AG04449 (cell line): Measurements from ENCODE around the gene TIGD1.

Source experiments
- CTCF ChIA-PET: fragments of 350-600 bp; formaldehyde crosslinking; extraction: SDS; loops from one replicate; lab custom pipeline; 2021; ENCODE audit warnings: antibody characterized with exemption; lab: Yijun Ruan, JAX
- POLR2A ChIA-PET: fragments of 400-600, 350-600 bp; formaldehyde crosslinking; extraction: SDS; loops from one replicate; lab custom pipeline; 2020; ENCODE audit warnings: antibody characterized with exemption, inconsistent platforms; lab: Yijun Ruan, JAX
- DNase-seq: peaks from one replicate; pipeline ENCODE4 v3.0.0-alpha.2; 2010; ENCODE audit warnings: low read depth, low spot score
- H3K4me3 ChIP-seq: 2 replicates; pipeline ENCODE4 v1.5.1; 2011; ENCODE audit warnings: low read depth, mild to moderate bottlenecking, control low read depth, low read length
- TF ChIP-seq, protein P1 (sequence below): IDR thresholded peaks from one replicate; pipeline ENCODE4 v1.5.1; 2011; ENCODE audit warnings: mild to moderate bottlenecking, moderate library complexity, low read length, control low read depth, inconsistent platforms; ENCODE audit not compliant: insufficient read depth; ENCODE audit errors: missing control alignments

Gene TIGD1

DNA sequence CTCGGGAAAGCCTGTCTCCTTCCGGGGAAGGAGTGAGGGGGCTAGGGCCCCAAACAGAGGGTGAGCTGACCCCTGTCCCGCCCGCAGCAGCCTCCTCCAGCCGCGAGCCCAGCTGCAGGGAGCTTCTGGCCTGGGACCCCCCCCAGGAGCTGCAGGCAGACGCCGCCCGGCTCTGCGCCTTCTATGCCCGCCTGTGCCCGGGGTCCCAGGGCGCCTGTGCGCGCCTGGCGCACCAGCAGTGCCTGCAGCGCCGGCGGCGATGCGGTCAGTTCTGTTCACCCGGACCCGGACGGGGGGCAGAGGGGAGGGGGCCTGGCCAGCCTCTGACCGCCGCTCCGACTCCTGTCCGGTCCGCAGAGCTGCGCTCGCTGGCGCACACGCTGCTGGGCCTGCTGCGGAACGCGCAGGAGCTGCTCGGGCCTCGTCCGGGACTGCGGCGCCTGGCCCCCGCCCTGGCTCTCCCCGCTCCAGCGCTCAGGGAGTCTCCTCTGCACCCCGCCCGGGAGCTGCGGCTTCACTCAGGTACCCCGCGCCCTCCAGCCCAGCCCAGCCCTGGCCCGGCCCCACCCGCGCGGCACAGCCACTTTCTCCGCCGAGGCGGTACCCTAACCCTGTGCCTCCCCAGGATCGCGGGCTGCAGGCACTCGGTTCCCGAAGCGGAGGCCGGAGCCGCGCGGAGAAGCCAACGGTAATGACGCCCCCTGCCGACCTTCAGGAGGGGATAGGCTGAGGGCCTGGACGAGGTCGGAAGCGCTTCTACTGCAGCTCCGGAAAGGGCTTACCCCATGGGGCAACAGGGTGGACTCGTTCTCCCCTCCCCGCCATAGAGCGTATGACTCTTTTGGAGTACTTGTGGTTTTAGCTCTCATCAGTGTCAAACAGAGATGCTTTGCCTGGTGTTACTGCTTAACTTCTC lies 26.4 kb downstream of the TIGD1 start:
- POLR2A ChIA-PET, result no interaction called here
- no peak overlapping the region for H3K4me3 ChIP-seq
- TF ChIP-seq, protein P1, sequence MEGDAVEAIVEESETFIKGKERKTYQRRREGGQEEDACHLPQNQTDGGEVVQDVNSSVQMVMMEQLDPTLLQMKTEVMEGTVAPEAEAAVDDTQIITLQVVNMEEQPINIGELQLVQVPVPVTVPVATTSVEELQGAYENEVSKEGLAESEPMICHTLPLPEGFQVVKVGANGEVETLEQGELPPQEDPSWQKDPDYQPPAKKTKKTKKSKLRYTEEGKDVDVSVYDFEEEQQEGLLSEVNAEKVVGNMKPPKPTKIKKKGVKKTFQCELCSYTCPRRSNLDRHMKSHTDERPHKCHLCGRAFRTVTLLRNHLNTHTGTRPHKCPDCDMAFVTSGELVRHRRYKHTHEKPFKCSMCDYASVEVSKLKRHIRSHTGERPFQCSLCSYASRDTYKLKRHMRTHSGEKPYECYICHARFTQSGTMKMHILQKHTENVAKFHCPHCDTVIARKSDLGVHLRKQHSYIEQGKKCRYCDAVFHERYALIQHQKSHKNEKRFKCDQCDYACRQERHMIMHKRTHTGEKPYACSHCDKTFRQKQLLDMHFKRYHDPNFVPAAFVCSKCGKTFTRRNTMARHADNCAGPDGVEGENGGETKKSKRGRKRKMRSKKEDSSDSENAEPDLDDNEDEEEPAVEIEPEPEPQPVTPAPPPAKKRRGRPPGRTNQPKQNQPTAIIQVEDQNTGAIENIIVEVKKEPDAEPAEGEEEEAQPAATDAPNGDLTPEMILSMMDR, result peak; percentile 15
- CTCF ChIA-PET, result interaction anchor here (0.7 to 5.5 kb wide), 12 partner anchors 9 to 625 kb away, joined by 3 to 41 read pairs (median 4); partner anchors contain the start of genes CHRNG, EIF4E2 and TIGD1
- DNase-seq, result no peak

DNA sequence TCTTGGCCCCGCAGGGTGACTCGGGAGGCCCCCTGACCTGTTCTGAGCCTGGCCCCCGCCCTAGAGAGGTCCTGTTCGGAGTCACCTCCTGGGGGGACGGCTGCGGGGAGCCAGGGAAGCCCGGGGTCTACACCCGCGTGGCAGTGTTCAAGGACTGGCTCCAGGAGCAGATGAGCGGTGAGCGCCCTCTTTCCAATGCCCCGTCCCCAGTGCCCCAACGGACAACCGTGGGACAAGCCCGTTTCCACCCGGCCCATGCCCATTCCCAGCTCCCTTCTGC lies 27.0 kb downstream of the TIGD1 start:
- TF ChIP-seq, protein P1, result no peak
- H3K4me3 ChIP-seq, result no peak overlapping the region
- POLR2A ChIA-PET, result no interaction called here
- CTCF ChIA-PET, result interaction anchor here (0.7 to 5.5 kb wide), 10 partner anchors 12 to 624 kb away, joined by 3 to 41 read pairs (median 4); partner anchors contain the start of genes CHRNG, EIF4E2 and TIGD1
- no peak for DNase-seq

DNA sequence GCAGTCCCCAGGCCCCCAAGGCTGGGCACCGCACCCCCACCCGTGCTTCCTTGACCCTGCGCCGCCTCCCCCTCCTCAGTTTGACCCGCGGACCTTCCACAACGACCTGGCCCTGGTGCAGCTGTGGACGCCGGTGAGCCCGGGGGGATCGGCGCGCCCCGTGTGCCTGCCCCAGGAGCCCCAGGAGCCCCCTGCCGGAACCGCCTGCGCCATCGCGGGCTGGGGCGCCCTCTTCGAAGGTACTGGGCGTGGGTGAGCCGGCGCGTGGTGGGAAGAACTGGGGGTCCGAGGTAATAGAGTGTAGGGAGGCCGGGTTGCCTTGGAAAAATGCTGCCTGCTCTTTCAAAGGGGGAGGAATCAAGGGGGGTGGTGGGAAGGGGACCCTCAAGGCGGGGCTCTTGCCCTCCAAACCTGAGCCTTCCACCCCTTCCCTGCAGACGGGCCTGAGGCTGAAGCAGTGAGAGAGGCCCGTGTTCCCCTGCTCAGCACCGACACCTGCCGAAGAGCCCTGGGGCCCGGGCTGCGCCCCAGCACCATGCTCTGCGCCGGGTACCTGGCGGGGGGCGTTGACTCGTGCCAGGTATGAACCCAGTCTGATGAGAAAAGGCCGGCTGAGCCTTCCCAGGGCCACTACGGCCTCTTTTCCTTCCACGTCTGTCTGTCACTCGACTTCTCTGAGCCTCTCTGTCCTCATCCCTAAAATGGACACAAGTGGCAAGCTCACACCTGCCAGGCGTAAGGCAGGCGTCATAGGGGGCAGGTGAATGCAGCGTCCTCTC lies 27.5 kb downstream of the TIGD1 start:
- CTCF ChIA-PET, result interaction anchor here (0.9 to 5.5 kb wide), 18 partner anchors 10 to 895 kb away, joined by 3 to 41 read pairs (median 6); partner anchors contain the start of gene CHRNG
- POLR2A ChIA-PET, result no interaction called here

DNA sequence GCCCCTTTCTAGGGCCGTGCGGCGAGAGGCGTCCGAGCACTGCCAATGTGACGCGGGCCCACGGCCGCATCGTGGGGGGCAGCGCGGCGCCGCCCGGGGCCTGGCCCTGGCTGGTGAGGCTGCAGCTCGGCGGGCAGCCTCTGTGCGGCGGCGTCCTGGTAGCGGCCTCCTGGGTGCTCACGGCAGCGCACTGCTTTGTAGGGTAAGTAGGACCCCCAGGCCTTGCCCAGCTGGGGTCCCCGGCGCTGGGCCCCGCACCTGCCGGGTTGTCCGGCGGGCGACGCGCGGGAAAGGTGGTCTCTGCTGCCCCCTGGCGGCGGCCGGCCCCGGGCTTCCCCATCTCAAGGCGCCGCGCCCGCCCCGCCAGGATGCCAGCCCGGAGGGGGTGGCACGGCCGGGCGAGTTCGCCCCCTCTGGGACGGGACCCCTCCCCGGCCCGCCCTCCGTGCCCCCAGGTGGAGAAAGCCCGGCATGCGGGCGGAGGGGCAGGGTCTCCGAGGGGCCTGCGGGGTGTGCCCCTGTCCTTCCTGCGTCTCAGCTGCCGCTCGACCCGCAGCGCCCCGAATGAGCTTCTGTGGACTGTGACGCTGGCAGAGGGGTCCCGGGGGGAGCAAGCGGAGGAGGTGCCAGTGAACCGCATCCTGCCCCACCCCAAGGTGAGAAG lies 28.3 kb downstream of the TIGD1 start:
- TF ChIP-seq, protein P1, result peak; percentile 74
- DNase-seq, result no peak
- no peak overlapping the region for H3K4me3 ChIP-seq
- POLR2A ChIA-PET, result no interaction called here
- CTCF ChIA-PET, result interaction anchor here (0.9 to 5.5 kb wide), 20 partner anchors 10 to 894 kb away, joined by 3 to 41 read pairs (median 4); partner anchors contain the start of genes EIF4E2 and TIGD1

More for the DNA sequence above, 27.5 kb downstream of the TIGD1 start:
- no peak for DNase-seq
- TF ChIP-seq, protein P1, result no peak
- H3K4me3 ChIP-seq, result no peak overlapping the region

DNA sequence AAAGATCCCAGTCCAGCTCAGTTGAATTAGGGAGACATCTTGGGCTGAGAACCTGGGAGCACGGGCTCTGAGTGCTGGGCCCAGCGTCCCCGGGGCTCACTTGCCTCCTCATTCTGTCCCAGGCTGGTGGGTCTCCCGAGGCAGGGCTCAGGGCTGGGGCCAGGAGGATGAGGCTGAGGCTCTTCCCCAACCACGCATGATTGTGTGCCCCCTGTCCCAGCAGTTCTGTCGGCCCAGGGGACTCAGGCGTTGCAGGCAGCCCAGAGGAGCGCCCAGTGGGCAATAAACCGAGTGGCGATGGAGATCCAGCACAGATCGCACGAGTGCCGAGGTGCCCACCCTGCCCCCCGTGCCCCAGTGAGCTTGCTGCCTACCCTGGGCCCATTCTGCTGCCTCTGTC lies 29.3 kb downstream of the TIGD1 start:
- TF ChIP-seq, protein P1, result no peak
- no peak for DNase-seq
- ChIA-PET POLR2A (no interaction called here), CTCF (interaction anchor here (0.9 to 5.5 kb wide), 18 partner anchors 10 to 668 kb away, joined by 3 to 41 read pairs (median 4); partner anchors contain the start of genes EIF4E2 and TIGD1)
- no peak overlapping the region for H3K4me3 ChIP-seq
